K562 treated with DMSO at 1 percent for 24 hours (cell line): Measurements from ENCODE around the gene GABBR2. TPM values are rescaled to one million over a fixed set of nuclear protein-coding genes. Genes with fewer than 3 reads are reported as not detected.

Experiments
- total RNA-seq: library from RNA; unstranded; fragments of 300-600 nt; gene quantifications from 2 replicates; pipeline ENCODE4 v1.2.3, GENCODE V29; 2022; ENCODE audit warnings: low read depth; ENCODE audit not compliant: insufficient read depth

The GABBR2 gene
- total RNA-seq: 0.22 and 0.35 TPM in 2 replicates

GRCh38 chr9:98708933-98709911 lies at the start of gene GABBR2:
TSS of gene GABBR2 (minus strand) at chr9:98708935. CDS start at chr9:98708737, 198 bp downstream.

GRCh38 chr9:98255578-98256296 lies 453.0 kb downstream of the GABBR2 start, which contains the start of gene TBC1D2:
TSS of gene TBC1D2 (minus strand) at chr9:98255649. CDS start at chr9:98255541, 108 bp downstream.

Other genes with a start within 250 kb of the GABBR2 start
- gene ANKS6, start 87.6 kb upstream of the GABBR2 start, total RNA-seq: 27.5 and 28.9 TPM in 2 replicates
- 47.8 and 58.8 TPM in 2 replicates for gene GALNT12, start 98.7 kb upstream of the GABBR2 start, total RNA-seq
- 7.0 and 9.3 TPM in 2 replicates for gene COL15A1, start 235.0 kb upstream of the GABBR2 start, total RNA-seq